ENCODE results near the gene OSCP1.

The OSCP1 gene

DNA sequence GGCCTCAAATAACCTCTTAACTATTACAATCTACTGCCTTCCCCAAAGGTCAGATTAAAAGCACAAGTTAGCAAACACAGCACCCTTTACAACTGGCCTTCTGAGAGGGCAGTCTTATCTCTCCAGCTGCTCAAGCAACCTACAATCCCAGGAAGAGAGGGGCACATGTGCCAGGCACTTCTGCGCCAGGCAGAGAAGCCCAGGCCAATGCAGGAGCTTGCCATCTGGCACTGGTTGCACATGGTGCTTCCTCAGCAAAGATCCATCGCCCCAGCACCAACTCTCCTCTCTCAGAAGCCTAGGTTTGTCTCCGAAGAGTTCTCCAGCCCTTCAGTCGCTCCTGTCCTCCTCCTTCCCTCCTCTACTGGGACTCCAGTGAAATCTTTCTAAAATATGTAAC is 67.0 kb downstream of the OSCP1 start:
- TF ChIP-seq, protein P1, sequence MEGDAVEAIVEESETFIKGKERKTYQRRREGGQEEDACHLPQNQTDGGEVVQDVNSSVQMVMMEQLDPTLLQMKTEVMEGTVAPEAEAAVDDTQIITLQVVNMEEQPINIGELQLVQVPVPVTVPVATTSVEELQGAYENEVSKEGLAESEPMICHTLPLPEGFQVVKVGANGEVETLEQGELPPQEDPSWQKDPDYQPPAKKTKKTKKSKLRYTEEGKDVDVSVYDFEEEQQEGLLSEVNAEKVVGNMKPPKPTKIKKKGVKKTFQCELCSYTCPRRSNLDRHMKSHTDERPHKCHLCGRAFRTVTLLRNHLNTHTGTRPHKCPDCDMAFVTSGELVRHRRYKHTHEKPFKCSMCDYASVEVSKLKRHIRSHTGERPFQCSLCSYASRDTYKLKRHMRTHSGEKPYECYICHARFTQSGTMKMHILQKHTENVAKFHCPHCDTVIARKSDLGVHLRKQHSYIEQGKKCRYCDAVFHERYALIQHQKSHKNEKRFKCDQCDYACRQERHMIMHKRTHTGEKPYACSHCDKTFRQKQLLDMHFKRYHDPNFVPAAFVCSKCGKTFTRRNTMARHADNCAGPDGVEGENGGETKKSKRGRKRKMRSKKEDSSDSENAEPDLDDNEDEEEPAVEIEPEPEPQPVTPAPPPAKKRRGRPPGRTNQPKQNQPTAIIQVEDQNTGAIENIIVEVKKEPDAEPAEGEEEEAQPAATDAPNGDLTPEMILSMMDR (IDR thresholded peaks at IDR 0.05) = no peak
- H3K27ac ChIP-seq = peak overlapping the region; percentile 99
- no peaks in the 10 kb centered on the region for H3K9me3 ChIP-seq
- peaks cover 75 to 83% of the 10 kb centered on the region in 2 experiments for H3K4me1 ChIP-seq (ENCODE audit: control insufficient read depth in 1 of 2, insufficient read depth in 1 of 2, low read depth in 1 of 2, low read length in 1 of 2)
- H3K36me3 ChIP-seq = peaks cover 28% of the 10 kb centered on the region
- H3K4me3 ChIP-seq (ENCODE audit: low read depth in 1 of 2, low read length in 1 of 2) = peak overlapping the region; percentile 88 to 98
- H3K27me3 ChIP-seq = no peaks in the 10 kb centered on the region

DNA sequence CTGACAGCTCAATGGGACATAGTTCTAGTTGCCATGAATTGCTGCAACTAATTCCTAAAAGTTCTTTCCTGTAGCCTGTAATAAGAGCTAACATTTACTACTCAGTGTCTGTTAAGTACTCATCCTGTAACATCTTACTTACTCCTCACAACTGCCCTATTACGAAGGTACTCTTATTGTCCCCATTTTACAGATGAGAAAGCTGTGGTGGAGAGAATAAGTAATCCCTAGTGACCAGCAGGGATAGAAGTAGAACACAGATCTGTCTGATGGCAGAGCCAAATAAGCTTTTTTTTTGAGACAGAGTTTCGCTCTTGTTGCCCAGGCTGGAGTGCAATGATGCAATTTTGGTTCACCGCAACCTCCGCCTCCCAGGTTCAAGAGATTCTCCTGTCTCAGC is 67.6 kb downstream of the OSCP1 start:
- Histone ChIP-seq H3K4me3 (ENCODE audit: low read depth in 1 of 2, low read length in 1 of 2) (peak overlapping the region in 1 of 2 experiments; percentile 88), H3K4me1 (ENCODE audit: control insufficient read depth in 1 of 2, insufficient read depth in 1 of 2, low read depth in 1 of 2, low read length in 1 of 2) (peaks cover 75 to 83% of the 10 kb centered on the region in 2 experiments), H3K27me3 (no peaks in the 10 kb centered on the region), H3K27ac (peak overlapping the region; percentile 99), H3K9me3 (no peaks in the 10 kb centered on the region), H3K36me3 (peaks cover 34% of the 10 kb centered on the region)
- TF ChIP-seq, protein P1 (IDR thresholded peaks at IDR 0.05) = no peak

DNA sequence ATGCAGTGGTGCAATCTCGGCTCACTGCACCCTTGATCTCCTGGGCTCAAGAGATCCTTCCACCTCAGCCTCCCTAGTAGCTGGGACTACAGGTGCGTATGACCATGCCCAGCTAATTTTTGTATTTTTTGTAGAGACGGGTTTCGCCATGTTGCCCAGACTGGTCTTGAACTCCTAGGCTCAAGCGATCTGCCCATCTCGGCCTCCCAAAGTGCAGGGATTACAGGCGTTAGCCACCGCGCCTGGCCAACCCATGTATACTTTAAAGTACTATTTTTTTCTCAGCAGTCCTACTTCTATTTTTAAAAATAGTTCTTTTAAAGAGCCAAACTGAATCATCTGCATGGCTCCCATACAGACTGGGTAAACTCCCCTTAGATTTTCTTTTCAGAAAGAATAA is 68.0 kb downstream of the OSCP1 start:
- no peak overlapping the region for H3K4me3 ChIP-seq (ENCODE audit: low read depth in 1 of 2, low read length in 1 of 2)
- peaks cover 36% of the 10 kb centered on the region for H3K36me3 ChIP-seq
- TF ChIP-seq, protein P1 (IDR thresholded peaks at IDR 0.05) = no peak
- peak overlapping the region; percentile 99 for H3K27ac ChIP-seq
- no peaks in the 10 kb centered on the region for H3K9me3 ChIP-seq
- peaks cover 75 to 83% of the 10 kb centered on the region in 2 experiments for H3K4me1 ChIP-seq (ENCODE audit: control insufficient read depth in 1 of 2, insufficient read depth in 1 of 2, low read depth in 1 of 2, low read length in 1 of 2)
- no peaks in the 10 kb centered on the region for H3K27me3 ChIP-seq

DNA sequence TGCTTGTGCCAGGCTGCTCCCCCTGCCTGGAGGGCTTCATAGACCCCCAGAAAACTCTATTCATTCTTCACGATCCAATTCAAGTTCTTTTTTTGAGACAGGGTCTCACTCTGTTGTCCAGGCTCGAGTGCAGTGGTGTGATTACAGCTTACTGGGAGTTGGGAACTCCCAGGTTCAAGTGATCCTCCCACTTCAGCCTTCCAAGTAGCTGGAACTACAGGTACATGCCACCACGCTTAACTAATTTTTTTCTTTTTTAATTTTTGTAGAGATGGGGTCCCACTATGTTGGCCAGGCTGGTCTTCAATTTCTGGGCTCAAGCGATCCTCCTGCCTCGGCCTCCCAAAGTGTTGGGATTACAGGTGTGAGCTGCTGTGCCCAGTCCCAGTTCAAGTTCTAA is 68.8 kb downstream of the OSCP1 start:
- H3K27me3 ChIP-seq = no peaks in the 10 kb centered on the region
- peak overlapping the region; percentile 97 for H3K27ac ChIP-seq
- TF ChIP-seq, protein P1 (IDR thresholded peaks at IDR 0.05) = no peak
- peaks cover 75 to 83% of the 10 kb centered on the region in 2 experiments for H3K4me1 ChIP-seq (ENCODE audit: control insufficient read depth in 1 of 2, insufficient read depth in 1 of 2, low read depth in 1 of 2, low read length in 1 of 2)
- H3K36me3 ChIP-seq = peaks cover 36% of the 10 kb centered on the region
- no peaks in the 10 kb centered on the region for H3K9me3 ChIP-seq
- H3K4me3 ChIP-seq (ENCODE audit: low read depth in 1 of 2, low read length in 1 of 2) = no peak overlapping the region

DNA sequence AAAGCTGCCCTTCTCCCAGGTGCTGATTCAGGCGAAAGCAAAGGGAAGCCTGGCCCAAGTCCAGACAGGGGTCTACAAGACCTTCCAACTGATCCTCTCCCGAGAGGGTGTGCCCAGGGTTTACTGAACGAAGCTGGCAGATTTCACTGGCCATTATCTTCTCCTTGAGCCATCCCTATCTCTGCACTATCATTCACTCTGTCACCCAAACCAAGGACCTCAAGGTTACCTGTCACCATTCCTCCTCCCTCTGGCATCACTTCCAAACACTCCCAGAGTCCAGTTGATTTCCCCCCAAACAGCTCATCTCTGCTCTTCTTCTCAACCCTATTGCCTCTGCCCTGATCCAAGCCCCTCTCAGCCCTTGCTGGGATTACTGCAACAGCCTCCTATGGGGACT is 69.5 kb downstream of the OSCP1 start:
- TF ChIP-seq, protein P1 (IDR thresholded peaks at IDR 0.05) = no peak
- H3K4me3 ChIP-seq (ENCODE audit: low read depth in 1 of 2, low read length in 1 of 2) = no peak overlapping the region
- peak overlapping the region; percentile 97 for H3K27ac ChIP-seq
- H3K36me3 ChIP-seq = peaks cover 36% of the 10 kb centered on the region
- peaks cover 82 to 90% of the 10 kb centered on the region in 2 experiments for H3K4me1 ChIP-seq (ENCODE audit: control insufficient read depth in 1 of 2, insufficient read depth in 1 of 2, low read depth in 1 of 2, low read length in 1 of 2)
- H3K27me3 ChIP-seq = no peaks in the 10 kb centered on the region
- no peaks in the 10 kb centered on the region for H3K9me3 ChIP-seq

All from neutrophil (primary cell).